CD4-positive, alpha-beta T cell treated with Interferon alpha-2 for 1 hour (primary cell): ENCODE measurements around the gene HPS3.
A peak's percentile ranks its signal among the peaks of the same experiment; 100 is the strongest.
"Not testable (repeated sequence)": the region's sequence is repeated elsewhere in the genome, so short reads cannot be mapped to it uniquely, and the experiment has no call there.

Experiments used
- DNase-seq, 2 donors: peaks; one replicate each; pipeline ENCODE4 v3.0.0-alpha.2; 2020 to 2022

Gene HPS3, protein sequence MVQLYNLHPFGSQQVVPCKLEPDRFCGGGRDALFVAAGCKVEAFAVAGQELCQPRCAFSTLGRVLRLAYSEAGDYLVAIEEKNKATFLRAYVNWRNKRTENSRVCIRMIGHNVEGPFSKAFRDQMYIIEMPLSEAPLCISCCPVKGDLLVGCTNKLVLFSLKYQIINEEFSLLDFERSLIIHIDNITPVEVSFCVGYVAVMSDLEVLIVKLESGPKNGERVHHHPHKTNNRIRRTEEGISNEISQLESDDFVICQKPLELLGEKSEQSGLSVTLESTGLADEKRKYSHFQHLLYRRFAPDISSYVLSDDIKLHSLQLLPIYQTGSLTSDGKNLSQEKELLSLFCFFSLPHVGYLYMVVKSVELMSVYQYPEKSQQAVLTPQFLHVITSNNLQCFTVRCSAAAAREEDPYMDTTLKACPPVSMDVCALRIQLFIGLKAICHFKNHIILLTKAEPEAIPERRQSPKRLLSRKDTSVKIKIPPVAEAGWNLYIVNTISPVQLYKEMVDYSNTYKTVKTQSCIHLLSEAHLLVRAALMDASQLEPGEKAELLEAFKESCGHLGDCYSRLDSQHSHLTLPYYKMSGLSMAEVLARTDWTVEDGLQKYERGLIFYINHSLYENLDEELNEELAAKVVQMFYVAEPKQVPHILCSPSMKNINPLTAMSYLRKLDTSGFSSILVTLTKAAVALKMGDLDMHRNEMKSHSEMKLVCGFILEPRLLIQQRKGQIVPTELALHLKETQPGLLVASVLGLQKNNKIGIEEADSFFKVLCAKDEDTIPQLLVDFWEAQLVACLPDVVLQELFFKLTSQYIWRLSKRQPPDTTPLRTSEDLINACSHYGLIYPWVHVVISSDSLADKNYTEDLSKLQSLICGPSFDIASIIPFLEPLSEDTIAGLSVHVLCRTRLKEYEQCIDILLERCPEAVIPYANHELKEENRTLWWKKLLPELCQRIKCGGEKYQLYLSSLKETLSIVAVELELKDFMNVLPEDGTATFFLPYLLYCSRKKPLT

GRCh38 chr3:149129326-149130205 is at the start of gene HPS3:
Gene HPS3, plus strand, starts transcription at chr3:149129638. Its CDS starts 86 bp downstream, at chr3:149129724.
- DNase-seq: peak; percentile 82 to 83

GRCh38 chr3:149080011-149080698 is 49.3 kb upstream of the HPS3 start:
- no peak for DNase-seq

GRCh38 chr3:149080699-149081091 is 48.7 kb upstream of the HPS3 start:
- no peak for DNase-seq

- no peak for DNase-seq
Measured at GRCh38 chr3:149081772-149082171, 47.7 kb upstream of the HPS3 start.

DNA sequence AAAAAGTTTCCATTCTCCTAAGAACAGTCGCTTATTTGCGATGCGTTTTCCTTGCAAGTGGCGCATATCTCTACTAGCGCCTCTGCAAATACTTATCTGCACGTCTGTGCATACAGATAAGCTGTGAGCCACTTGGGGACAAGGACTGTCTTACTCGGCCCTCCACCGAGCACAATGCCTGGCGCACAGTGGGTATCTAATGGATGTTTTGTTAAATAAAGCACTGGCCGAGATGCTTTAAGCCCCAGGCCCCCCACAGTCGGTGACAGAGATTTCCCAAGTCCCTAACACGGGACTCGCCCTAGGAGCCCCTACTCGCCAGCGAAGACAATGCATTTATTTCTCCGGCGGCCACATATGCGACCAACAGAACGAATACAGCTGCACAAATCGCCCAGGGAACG is 43.6 kb upstream of the HPS3 start:
- peak in 1 of 2 donors; percentile 28 for DNase-seq

DNA sequence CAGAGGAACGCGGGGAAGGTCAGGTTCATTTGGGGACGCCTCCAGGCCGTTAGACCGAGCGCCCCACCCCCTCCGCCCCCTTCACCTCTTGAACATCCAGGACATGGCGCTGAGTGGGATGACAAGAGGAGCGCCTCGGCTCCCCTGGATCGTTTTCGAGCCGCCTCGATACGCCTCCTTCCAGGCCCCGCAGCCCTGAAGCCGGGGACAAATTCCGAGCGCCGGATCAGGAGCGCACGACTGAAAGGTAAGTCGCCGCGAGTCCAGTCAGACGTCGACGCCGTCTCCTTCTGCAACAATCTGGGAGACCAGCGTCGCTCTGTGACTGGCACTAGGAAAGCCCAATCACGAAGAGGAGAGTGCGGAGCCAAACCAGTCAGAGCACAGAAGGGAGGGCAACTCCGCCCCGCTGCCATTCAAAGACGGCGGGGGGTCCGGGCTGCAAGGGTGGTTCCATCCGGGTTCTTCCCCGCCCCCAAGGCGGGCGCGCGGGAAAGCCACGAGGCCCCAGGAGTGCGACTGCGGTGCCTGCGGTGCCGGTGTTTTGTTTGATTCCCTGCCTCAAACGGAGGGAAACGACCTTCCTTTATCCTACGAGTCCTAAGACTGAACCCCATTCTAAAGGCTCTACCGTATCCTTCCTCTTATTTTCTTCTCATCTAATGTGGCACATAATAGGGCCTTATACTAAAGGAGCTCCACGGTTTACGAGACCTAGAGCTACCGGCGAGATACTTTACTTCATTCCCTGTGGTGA is 43.0 kb upstream of the HPS3 start, which contains the start of gene HLTF:
Gene HLTF (minus strand): TSS at position 302 of the 757 bp plus-strand sequence. CDS start 197 bp downstream, at position 105.
- peak; percentile 92 to 95 for DNase-seq

- no peak for DNase-seq
Measured at GRCh38 chr3:149087208-149087607, 42.2 kb upstream of the HPS3 start.

GRCh38 chr3:149089395-149089794 is 40.0 kb upstream of the HPS3 start:
- no peak for DNase-seq

- no peak for DNase-seq
Measured at GRCh38 chr3:149090461-149090860, 39.0 kb upstream of the HPS3 start.

DNA sequence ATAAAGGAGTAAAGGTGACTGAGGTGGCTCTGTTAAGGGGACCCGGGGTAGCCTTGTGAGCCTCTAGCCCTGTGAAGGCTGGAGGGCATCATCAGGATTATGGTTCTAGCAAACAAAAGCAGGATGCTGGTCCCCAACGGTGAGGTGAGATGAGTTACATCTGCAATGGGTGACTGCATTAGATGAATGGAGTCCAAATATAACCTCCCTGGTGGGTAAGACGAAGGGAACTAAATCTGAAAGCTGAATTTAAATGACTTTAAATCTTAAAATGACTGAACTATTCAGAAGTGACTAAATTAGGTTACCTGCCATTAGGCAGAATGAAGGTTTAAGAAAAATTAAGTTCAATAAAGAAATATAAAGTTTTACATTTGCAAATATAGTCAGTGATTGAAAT is 38.5 kb upstream of the HPS3 start:
- no peak for DNase-seq

DNA sequence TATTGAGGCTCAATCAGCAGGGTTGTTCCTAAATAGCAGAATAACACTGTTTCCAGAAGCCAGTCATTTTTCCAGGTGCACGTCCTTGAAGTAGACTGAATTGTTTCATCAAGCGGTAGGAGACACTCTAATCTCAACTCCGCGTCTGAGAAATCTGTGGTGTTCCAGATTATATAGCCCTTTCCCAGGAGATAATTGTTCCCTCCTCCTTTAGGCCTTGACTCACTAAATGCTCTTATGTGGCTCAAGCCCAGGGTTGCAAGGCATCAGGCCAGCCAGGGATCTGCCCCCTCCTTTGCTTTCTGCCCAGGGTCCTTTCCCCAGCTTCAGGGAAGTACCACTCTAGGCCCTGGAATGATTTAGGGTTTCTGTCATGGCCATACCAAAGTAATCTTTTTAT is 37.5 kb upstream of the HPS3 start:
- DNase-seq: no peak

DNA sequence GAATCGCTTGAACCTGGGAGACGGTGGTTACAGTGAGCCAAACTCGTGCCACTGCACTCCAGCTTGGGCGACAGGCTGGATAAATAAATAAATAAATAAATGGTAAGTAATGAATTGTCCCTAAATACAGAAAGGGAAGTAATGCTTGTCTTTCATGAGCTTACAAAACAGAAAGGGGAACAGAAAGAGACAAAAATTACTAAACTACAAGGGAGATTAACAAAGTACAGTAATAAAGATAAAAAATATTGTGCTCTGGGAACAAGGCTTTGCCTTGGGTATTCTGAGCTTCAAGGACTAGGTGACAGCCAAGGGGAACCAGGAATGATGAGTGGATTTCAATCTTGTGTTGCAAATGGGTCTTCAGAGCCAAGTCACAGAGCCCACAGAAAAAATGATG is 34.0 kb upstream of the HPS3 start:
- DNase-seq: no peak

DNA sequence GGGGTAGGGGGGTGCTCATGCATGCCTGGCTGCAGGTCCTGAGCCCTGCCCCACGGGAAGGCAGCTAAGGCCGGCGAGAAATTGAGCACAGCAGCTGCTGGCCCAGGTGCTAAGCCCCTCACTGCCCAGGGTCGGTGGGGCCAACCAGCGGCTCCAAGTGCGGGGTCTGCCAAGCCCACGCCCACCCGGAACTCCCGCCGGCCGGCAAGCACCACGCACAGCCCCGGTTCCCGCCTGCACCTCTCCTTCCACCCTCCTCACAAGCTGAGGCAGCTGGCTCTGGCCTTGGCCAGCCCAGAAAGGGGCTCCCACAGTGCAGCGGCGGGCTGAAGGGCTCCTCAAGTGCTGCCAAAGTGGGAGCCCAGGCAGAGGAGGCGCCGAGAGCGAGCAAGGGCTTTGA is 31.5 kb upstream of the HPS3 start:
- DNase-seq: not testable (repeated sequence)

DNA sequence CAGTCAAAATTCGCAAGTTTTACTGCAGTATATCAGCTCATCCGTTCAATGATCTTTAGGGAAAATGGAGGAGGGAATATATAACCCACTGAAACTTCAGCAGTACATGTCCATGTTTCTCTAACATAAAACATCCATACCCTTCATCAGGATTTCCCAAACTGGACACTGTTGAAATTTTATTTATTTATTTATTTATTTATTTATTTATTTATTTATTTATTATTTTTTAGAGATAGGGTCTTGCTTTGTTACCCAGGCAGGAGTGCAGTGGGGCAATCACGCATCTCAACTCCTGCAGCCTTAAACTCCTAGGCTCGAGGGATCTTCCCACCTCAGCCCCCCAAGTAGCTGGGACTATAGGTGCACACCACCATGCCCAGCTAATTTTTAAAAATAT is 28.3 kb upstream of the HPS3 start:
- DNase-seq: no peak

- no peak for DNase-seq
Measured at GRCh38 chr3:149101641-149102040, 27.8 kb upstream of the HPS3 start.

DNA sequence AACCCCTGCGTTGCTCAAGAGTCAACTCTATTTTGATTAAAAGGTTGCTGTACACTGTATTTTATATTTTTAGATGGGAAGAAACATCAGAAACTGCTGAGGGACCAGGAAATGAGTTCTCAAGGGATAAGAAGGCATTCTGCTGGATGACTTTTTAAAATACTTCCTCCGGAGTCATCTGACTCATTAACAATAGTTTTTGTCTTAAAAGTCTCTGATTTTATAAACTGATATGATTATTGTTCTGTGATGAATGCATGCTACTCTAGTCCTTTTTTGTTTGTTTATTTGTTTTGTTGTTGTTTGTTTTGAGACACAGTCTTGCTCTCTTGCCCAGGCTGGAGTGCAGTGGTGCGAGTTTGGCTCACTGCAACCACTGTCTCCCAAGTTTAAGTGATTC is 25.0 kb upstream of the HPS3 start:
- no peak for DNase-seq

- DNase-seq: no peak
Measured at GRCh38 chr3:149114458-149114857, 15.0 kb upstream of the HPS3 start.

DNA sequence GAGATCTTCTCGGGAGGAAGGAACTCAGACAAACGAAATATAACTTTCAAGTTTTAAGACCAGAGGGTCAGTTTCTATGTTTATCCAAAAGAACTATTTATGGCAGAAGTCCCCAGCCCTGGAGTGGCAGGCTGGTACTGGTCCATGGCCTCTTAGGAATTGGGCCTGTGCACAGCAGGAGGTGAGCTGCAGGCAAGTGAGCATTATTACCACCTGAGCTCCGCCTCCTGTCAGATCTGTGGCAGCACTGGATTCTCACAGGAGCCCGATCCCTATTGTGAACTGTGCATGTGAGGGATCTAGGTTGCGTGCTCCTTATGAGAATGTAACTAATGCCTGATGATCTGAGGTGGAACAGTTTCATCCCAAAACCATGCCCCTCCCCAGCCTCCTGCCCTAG is 14.3 kb upstream of the HPS3 start:
- no peak for DNase-seq

GRCh38 chr3:149118724-149119123 is 10.7 kb upstream of the HPS3 start:
- DNase-seq: no peak

- DNase-seq: no peak
Measured at GRCh38 chr3:149119466-149119865, 10.0 kb upstream of the HPS3 start.
